HEK293 (cell line): ENCODE results near the gene ZNRF1.
"Not testable (repeated sequence)": the region's sequence is repeated elsewhere in the genome, so short reads cannot be mapped to it uniquely, and the experiment has no call there.

Experiments used
- CTCF ChIA-PET: fragments of 350-600 bp; formaldehyde crosslinking; extraction: SDS; loops from one replicate; lab custom pipeline; 2021; ENCODE audit warnings: antibody characterized with exemption; lab: Yijun Ruan, JAX
- POLR2A ChIA-PET: fragments of 300-600 bp; formaldehyde crosslinking; extraction: SDS; loops from one replicate; lab custom pipeline; 2020; ENCODE audit warnings: antibody characterized with exemption, inconsistent platforms; lab: Yijun Ruan, JAX
- H3K27ac ChIP-seq: fragments of 200-500 bp; sonication (Bioruptor generic); 2 replicates; pipeline ENCODE4 v1.5.1; 2014; ENCODE audit warnings: low read depth, low read length, control low read depth, inconsistent platforms; ENCODE audit errors: extremely low read depth
- H3K36me3 ChIP-seq, 2 experiments: fragments of 200-500 bp in 1 of 2; sonication (Bioruptor generic) in 1 of 2; 1 replicate in 1 of 2; 2 replicates in 1 of 2; pipeline ENCODE4 v1.5.1; 2014 to 2017; ENCODE audit warnings: inconsistent platforms in 2 of 2, low read length in 2 of 2; ENCODE audit not compliant: control insufficient read depth in 2 of 2, insufficient read depth in 1 of 2
- H3K4me1 ChIP-seq: fragments of 200-500 bp; sonication (Bioruptor generic); 2 replicates; pipeline ENCODE4 v1.5.1; 2014; ENCODE audit warnings: mild to moderate bottlenecking, low read length, inconsistent platforms; ENCODE audit not compliant: control insufficient read depth, insufficient read depth
- H3K4me3 ChIP-seq: 2 replicates; pipeline ENCODE4 v1.5.1; 2011; ENCODE audit warnings: low read depth, mild to moderate bottlenecking, control low read depth, low read length, moderate library complexity
- H3K9me3 ChIP-seq: fragments of 200-500 bp; sonication (Bioruptor generic); 2 replicates; pipeline ENCODE4 v1.5.1; 2014; ENCODE audit warnings: low read depth, low read length, inconsistent platforms; ENCODE audit not compliant: control insufficient read depth, insufficient read depth
- EGR2 ChIP-seq: fragments of 450-650 bp; formaldehyde crosslinking; IDR thresholded peaks from 2 replicates; pipeline ENCODE4 v1.5.1; 2016; ENCODE audit warnings: low read depth, missing biosample characterization, missing genetic modification characterization
- REPIN1 ChIP-seq: fragments of 450-650 bp; formaldehyde crosslinking; IDR thresholded peaks from 2 replicates; pipeline ENCODE4 v1.5.1; 2017; ENCODE audit warnings: missing biosample characterization, missing genetic modification characterization, low read depth
- SALL2 ChIP-seq: fragments of 450-650 bp; formaldehyde crosslinking; IDR thresholded peaks from 2 replicates; pipeline ENCODE4 v1.5.0; 2017; ENCODE audit warnings: missing biosample characterization, mild to moderate bottlenecking, missing genetic modification characterization, borderline replicate concordance
- SCRT2 ChIP-seq: fragments of 450-650 bp; formaldehyde crosslinking; IDR thresholded peaks from 2 replicates; pipeline ENCODE4 v1.5.1; 2016; ENCODE audit warnings: missing biosample characterization, missing genetic modification characterization
- ZBTB48 ChIP-seq: fragments of 450-650 bp; formaldehyde crosslinking; IDR thresholded peaks from 2 replicates; pipeline ENCODE4 v1.5.1; 2016; ENCODE audit warnings: missing biosample characterization, missing genetic modification characterization
- ZNF10 ChIP-seq: fragments of 450-650 bp; formaldehyde crosslinking; IDR thresholded peaks from 2 replicates; pipeline ENCODE4 v1.5.1; 2017; ENCODE audit warnings: missing biosample characterization, missing genetic modification characterization
- ZNF146 ChIP-seq: fragments of 450-650 bp; formaldehyde crosslinking; IDR thresholded peaks from 2 replicates; pipeline ENCODE4 v1.5.1; 2016; ENCODE audit warnings: missing biosample characterization, missing genetic modification characterization
- ZNF202 ChIP-seq: fragments of 450-650 bp; formaldehyde crosslinking; IDR thresholded peaks from 2 replicates; pipeline ENCODE4 v1.5.1; 2016; ENCODE audit warnings: missing biosample characterization, missing genetic modification characterization, borderline replicate concordance
- ZNF248 ChIP-seq: fragments of 450-650 bp; formaldehyde crosslinking; IDR thresholded peaks from 2 replicates; pipeline ENCODE4 v1.5.1; 2017; ENCODE audit warnings: missing biosample characterization, missing genetic modification characterization
- ZNF292 ChIP-seq: fragments of 450-650 bp; formaldehyde crosslinking; IDR thresholded peaks from 2 replicates; pipeline ENCODE4 v1.5.1; 2016; ENCODE audit warnings: low read depth, missing biosample characterization, missing genetic modification characterization, borderline replicate concordance
- ZNF335 ChIP-seq: fragments of 450-650 bp; formaldehyde crosslinking; conservative IDR thresholded peaks from 2 replicates; pipeline ENCODE4 v1.5.1; 2016; ENCODE audit warnings: missing biosample characterization, missing genetic modification characterization
- ZNF366 ChIP-seq: fragments of 450-650 bp; formaldehyde crosslinking; conservative IDR thresholded peaks from 2 replicates; pipeline ENCODE4 v1.5.1; 2016; ENCODE audit warnings: missing biosample characterization, missing genetic modification characterization
- ZNF433 ChIP-seq: fragments of 450-650 bp; formaldehyde crosslinking; IDR thresholded peaks from 2 replicates; pipeline ENCODE4 v1.5.1; 2016; ENCODE audit warnings: missing biosample characterization, missing genetic modification characterization, low read depth
- ZNF561 ChIP-seq: fragments of 450-650 bp; IDR thresholded peaks from 2 replicates; pipeline ENCODE4 v1.5.1; 2018; ENCODE audit warnings: missing biosample characterization, missing genetic modification characterization, borderline replicate concordance
- ZNF654 ChIP-seq: fragments of 450-650 bp; formaldehyde crosslinking; IDR thresholded peaks from 2 replicates; pipeline ENCODE4 v1.5.1; 2016; ENCODE audit warnings: low read depth, missing biosample characterization, missing genetic modification characterization
- ZNF707 ChIP-seq: fragments of 450-650 bp; formaldehyde crosslinking; IDR thresholded peaks from 2 replicates; pipeline ENCODE4 v1.5.1; 2016; ENCODE audit warnings: missing biosample characterization, missing genetic modification characterization
- ZNF785 ChIP-seq: fragments of 450-650 bp; formaldehyde crosslinking; IDR thresholded peaks from 2 replicates; pipeline ENCODE4 v1.5.1; 2016; ENCODE audit warnings: missing biosample characterization, missing genetic modification characterization
- TF ChIP-seq, protein P1 (sequence below): fragments of 450-650 bp; formaldehyde crosslinking; IDR thresholded peaks from 2 replicates; pipeline ENCODE4 v1.5.1; 2017; ENCODE audit warnings: missing biosample characterization, missing genetic modification characterization
- TF ChIP-seq, protein P2 (sequence below): fragments of 450-650 bp; formaldehyde crosslinking; IDR thresholded peaks from 2 replicates; pipeline ENCODE4; 2016; ENCODE audit warnings: missing biosample characterization, missing genetic modification characterization
- TF ChIP-seq, protein P3 (sequence below): fragments of 450-650 bp; formaldehyde crosslinking; IDR thresholded peaks from 2 replicates; pipeline ENCODE4 v1.5.1; 2016; ENCODE audit warnings: missing biosample characterization, missing genetic modification characterization
- TF ChIP-seq, protein P4 (sequence below): fragments of 450-650 bp; formaldehyde crosslinking; IDR thresholded peaks from 2 replicates; pipeline ENCODE4 v1.5.1; 2016; ENCODE audit warnings: missing biosample characterization, missing genetic modification characterization
- TF ChIP-seq, protein P5 (sequence below): fragments of 450-650 bp; formaldehyde crosslinking; IDR thresholded peaks from 2 replicates; pipeline ENCODE4 v1.5.1; 2016; ENCODE audit warnings: missing biosample characterization, missing genetic modification characterization

Gene ZNRF1

DNA sequence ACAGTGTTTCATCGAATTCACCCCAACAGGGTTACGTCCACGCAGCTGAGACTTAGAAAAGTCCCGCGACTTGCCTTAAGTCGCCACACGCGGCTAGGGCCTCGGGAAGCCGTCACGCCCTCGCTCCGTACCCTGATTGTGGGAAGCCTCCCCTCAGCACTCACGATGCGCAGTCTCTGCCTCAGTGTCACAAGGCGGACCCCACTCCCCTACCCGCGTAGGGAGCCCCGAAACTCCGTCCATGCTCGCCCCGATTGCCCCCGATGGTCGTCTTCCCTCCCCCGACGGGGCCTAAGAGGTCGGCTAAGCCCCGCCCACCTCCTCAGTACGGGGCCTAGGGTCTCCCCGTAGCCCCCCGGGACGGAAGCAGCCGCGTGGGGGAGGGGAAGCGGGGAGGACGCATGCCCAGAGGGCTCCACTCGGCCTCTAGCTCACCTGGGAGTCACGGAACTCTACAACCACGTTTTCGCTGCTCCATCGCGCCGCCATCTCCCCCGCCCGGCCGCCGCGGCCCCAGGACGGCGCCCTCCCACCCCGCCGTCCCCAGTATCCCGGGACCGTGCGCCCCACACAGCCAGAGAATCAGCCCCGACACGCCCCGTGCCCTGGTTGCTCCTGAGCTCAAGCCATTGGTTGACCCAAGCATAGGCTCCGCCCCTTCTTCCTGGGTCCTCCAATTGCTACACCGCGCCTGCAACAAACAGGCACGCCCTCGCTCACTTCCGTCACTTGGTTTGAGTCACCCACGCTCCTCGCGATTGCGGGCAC lies 14.1 kb upstream of the ZNRF1 start, which contains the start of gene WDR59 (continued):
- TF ChIP-seq ZNF146 (tag by site-specific recombination) (no peak), SALL2 (tag by site-specific recombination) (no peak)
- TF ChIP-seq, protein P1, sequence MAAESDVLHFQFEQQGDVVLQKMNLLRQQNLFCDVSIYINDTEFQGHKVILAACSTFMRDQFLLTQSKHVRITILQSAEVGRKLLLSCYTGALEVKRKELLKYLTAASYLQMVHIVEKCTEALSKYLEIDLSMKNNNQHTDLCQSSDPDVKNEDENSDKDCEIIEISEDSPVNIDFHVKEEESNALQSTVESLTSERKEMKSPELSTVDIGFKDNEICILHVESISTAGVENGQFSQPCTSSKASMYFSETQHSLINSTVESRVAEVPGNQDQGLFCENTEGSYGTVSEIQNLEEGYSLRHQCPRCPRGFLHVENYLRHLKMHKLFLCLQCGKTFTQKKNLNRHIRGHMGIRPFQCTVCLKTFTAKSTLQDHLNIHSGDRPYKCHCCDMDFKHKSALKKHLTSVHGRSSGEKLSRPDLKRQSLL (tag by site-specific recombination) = peak; percentile 44; the same call in 1 of the 2 replicates

DNA sequence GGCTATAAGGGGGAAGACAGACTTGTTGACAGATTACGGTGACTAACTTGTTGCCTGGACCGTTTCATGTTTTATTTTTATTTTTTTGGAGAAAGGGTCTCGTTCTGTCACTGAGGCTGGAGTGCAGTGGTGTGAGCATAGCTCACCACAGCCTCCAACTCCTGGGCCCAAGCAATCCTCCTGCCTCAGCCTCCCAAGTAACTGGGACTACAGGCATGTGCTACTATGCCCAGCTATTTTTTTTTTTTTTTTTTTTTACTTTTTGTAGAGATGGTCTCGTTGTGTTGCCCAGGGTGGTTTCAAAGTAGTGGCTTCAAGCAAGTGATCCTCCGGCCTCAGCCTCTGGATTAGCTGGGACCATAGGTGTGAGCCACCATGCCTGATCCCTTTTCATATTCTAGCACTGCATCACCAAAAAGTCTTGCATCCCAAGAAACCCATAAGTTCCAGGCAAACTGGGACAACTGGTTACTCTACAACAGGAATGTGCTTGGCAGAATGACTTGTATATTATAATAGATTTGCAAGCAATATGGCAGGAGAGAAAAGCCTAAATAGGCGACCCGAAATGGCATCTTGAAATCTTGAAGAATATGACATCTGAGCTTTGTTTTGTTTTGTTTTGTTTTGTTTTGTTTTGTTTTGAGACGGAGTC lies 11.7 kb upstream of the ZNRF1 start:
- no peaks in the 10 kb centered on the region for H3K9me3 ChIP-seq
- CTCF ChIA-PET = interaction anchor here (1.0 to 2.0 kb wide), 2 partner anchors 11 to 156 kb away, joined by 3 to 11 read pairs; partner anchors contain the start of gene ZNRF1
- TF ChIP-seq ZNF654 (tag by site-specific recombination) (no peak), ZNF335 (tag by site-specific recombination) (peak; percentile 56), ZNF248 (no peak), ZNF292 (tag by site-specific recombination) (no peak), SCRT2 (tag by site-specific recombination) (0 out of 2 replicates have a peak, but pooled peaks have one; percentile 24)

DNA sequence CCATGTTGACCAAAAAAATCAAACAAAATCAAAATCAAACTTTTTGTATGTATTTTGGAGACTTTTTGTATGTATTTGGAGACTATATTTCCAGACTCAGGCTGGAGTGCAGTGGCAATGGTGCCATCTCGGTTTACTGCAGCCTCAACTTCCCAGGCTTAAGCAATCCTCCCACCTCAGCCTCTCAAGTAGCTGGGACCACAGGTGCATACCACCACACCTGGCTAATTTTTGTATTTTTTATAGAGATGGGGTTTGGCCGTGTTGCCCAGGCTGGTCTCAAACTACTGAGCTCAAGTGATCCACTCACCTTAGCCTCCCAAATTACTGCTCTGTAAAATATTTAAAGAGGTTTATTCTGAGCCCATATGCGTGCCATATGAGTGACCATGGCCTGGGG lies 9.0 kb upstream of the ZNRF1 start:
- H3K27ac ChIP-seq, H3K36me3 ChIP-seq, H3K9me3 ChIP-seq, CTCF ChIA-PET, H3K4me3 ChIP-seq, H3K4me1 ChIP-seq: not testable (repeated sequence)
- POLR2A ChIA-PET = interaction anchor here (0.7 kb wide), 1 partner anchor 1971 kb away, joined by 4 read pairs; no protein-coding TSS in a partner anchor

More for the DNA sequence above, 11.7 kb upstream of the ZNRF1 start:
- H3K4me3 ChIP-seq = no peak overlapping the region
- H3K27ac ChIP-seq = no peak overlapping the region
- 0 out of 2 replicates have a peak, but pooled peaks cover 3% of the 10 kb centered on the region for H3K4me1 ChIP-seq
- POLR2A ChIA-PET = no interaction called here
- no peaks in the 10 kb centered on the region for H3K36me3 ChIP-seq

DNA sequence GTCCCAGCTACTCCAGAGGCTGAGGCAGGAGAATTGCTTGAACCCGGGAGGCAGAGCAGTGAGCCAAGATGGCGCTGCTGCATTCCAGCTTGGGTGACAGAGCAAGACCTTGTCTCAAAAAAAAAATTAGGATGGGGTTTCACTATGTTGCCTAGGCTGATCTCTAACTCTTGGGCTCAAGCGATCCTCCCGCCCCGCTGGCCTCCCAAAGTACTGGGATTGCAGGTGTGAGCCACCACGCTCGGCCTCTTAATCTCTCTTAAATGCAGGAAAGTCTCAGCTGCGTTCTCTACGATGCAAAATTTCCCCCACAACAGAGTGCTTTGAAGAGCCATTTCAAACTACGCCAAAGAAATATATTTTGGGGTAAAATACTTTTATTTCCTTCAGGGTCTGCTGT lies 8.0 kb upstream of the ZNRF1 start:
- H3K4me1 ChIP-seq = no peaks in the 10 kb centered on the region
- no peaks in the 10 kb centered on the region for H3K36me3 ChIP-seq
- POLR2A ChIA-PET = no interaction called here
- CTCF ChIA-PET = no interaction called here
- H3K9me3 ChIP-seq = no peaks in the 10 kb centered on the region
- H3K27ac ChIP-seq = no peak overlapping the region
- H3K4me3 ChIP-seq = no peak overlapping the region
- TF ChIP-seq ZNF366 (tag by site-specific recombination) = no peak
- no peak for TF ChIP-seq ZNF433 (tag by site-specific recombination)
- no peak for TF ChIP-seq ZBTB48 (tag by site-specific recombination)
- no peak for TF ChIP-seq REPIN1 (tag by site-specific recombination)
- no peak for TF ChIP-seq ZNF202 (tag by site-specific recombination)
- TF ChIP-seq, protein P2, sequence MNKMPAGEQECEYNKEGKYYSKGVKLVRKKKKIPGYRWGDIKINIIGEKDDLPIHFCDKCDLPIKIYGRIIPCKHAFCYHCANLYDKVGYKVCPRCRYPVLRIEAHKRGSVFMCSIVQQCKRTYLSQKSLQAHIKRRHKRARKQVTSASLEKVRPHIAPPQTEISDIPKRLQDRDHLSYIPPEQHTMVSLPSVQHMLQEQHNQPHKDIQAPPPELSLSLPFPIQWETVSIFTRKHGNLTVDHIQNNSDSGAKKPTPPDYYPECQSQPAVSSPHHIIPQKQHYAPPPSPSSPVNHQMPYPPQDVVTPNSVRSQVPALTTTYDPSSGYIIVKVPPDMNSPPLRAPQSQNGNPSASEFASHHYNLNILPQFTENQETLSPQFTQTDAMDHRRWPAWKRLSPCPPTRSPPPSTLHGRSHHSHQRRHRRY (tag by site-specific recombination) = no peak
- no peak for TF ChIP-seq ZNF10 (tag by site-specific recombination)
- no peak for TF ChIP-seq ZNF561 (tag by site-specific recombination)
- TF ChIP-seq, protein P3, sequence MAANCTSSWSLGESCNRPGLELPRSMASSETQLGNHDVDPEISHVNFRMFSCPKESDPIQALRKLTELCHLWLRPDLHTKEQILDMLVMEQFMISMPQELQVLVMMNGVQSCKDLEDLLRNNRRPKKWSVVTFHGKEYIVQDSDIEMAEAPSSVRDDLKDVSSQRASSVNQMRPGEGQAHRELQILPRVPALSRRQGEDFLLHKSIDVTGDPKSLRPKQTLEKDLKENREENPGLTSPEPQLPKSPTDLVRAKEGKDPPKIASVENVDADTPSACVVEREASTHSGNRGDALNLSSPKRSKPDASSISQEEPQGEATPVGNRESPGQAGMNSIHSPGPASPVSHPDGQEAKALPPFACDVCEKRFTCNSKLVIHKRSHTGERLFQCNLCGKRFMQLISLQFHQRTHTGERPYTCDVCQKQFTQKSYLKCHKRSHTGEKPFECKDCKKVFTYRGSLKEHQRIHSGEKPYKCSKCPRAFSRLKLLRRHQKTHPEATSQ (tag by site-specific recombination) = no peak
- TF ChIP-seq EGR2 = no peak
- TF ChIP-seq ZNF707 (tag by site-specific recombination) = no peak
- TF ChIP-seq ZNF146 (tag by site-specific recombination) = no peak
- TF ChIP-seq, protein P4, sequence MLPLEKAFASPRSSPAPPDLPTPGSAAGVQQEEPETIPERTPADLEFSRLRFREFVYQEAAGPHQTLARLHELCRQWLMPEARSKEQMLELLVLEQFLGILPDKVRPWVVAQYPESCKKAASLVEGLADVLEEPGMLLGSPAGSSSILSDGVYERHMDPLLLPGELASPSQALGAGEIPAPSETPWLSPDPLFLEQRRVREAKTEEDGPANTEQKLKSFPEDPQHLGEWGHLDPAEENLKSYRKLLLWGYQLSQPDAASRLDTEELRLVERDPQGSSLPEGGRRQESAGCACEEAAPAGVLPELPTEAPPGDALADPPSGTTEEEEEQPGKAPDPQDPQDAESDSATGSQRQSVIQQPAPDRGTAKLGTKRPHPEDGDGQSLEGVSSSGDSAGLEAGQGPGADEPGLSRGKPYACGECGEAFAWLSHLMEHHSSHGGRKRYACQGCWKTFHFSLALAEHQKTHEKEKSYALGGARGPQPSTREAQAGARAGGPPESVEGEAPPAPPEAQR (tag by site-specific recombination) = no peak
- TF ChIP-seq, protein P5, sequence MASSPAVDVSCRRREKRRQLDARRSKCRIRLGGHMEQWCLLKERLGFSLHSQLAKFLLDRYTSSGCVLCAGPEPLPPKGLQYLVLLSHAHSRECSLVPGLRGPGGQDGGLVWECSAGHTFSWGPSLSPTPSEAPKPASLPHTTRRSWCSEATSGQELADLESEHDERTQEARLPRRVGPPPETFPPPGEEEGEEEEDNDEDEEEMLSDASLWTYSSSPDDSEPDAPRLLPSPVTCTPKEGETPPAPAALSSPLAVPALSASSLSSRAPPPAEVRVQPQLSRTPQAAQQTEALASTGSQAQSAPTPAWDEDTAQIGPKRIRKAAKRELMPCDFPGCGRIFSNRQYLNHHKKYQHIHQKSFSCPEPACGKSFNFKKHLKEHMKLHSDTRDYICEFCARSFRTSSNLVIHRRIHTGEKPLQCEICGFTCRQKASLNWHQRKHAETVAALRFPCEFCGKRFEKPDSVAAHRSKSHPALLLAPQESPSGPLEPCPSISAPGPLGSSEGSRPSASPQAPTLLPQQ (tag by site-specific recombination) = no peak
- no peak for TF ChIP-seq ZNF785 (tag by site-specific recombination)
